Panc1 (cell line): ENCODE data around the gene RPF1. TPM values are rescaled to one million over a fixed set of nuclear protein-coding genes. Genes with fewer than 3 reads are reported as not detected.

Experiments
- ATAC-seq: fragments of 200-7000 bp; cut with Tn5 transposase; 2 replicates; pipeline ENCODE4 v1.9.1; 2020; ENCODE audit warnings: mild to moderate bottlenecking, moderate library complexity
- BruUV-seq: library from RNA; stranded (reverse); fragments of 400-500 nt; replicated peaks from 2 replicates; lab custom pipeline; 2021; lab: Mats Ljungman, UMichigan
- CTCF ChIA-PET: fragments of 300-600 bp; sonication (Branson Sonifier 250); formaldehyde crosslinking; loops from one replicate; lab custom pipeline; 2022; ENCODE audit warnings: antibody characterized with exemption; lab: Charles Lee
- POLR2A ChIA-PET: fragments of 300-600 bp; sonication (Branson Sonifier 250); formaldehyde crosslinking; loops from one replicate; lab custom pipeline; 2022; ENCODE audit warnings: antibody characterized with exemption; lab: Charles Lee
- DNase-seq: peaks from one replicate; pipeline ENCODE4 v3.0.0-alpha.2; 2010; ENCODE audit warnings: low read depth, low spot score
- H3K27ac ChIP-seq: 2 replicates; pipeline ENCODE4 v1.5.1; 2011; ENCODE audit warnings: mild to moderate bottlenecking, low read length, inconsistent platforms
- H3K27me3 ChIP-seq: fragments of 200-500 bp; sonication (Bioruptor generic); 2 replicates; pipeline ENCODE4 v1.6.0; 2014; ENCODE audit warnings: low read length, inconsistent platforms; ENCODE audit not compliant: control insufficient read depth, insufficient read depth
- H3K36me3 ChIP-seq: fragments of 200-500 bp; sonication (Bioruptor generic); 2 replicates; pipeline ENCODE4 v1.5.1; 2014; ENCODE audit warnings: inconsistent platforms, mild to moderate bottlenecking, low read length, moderate library complexity; ENCODE audit not compliant: control insufficient read depth, insufficient read depth
- H3K4me1 ChIP-seq: 2 replicates; pipeline ENCODE4 v1.5.1; 2011; ENCODE audit warnings: inconsistent platforms, mild to moderate bottlenecking, low read length, moderate library complexity; ENCODE audit not compliant: control insufficient read depth, insufficient read depth
- H3K4me3 ChIP-seq, 2 experiments: 2 replicates each; pipeline ENCODE4 v1.5.1; 2011 to 2012; ENCODE audit warnings: low read depth in 2 of 2, low read length in 2 of 2, mild to moderate bottlenecking in 2 of 2, inconsistent platforms in 1 of 2, moderate library complexity in 1 of 2
- H3K9me3 ChIP-seq: fragments of 200-500 bp; sonication (Bioruptor generic); 2 replicates; pipeline ENCODE4 v1.5.1; 2014; ENCODE audit warnings: low read depth, mild to moderate bottlenecking, inconsistent platforms, low read length, moderate library complexity; ENCODE audit not compliant: control insufficient read depth, insufficient read depth
- POLR2AphosphoS5 ChIP-seq: IDR thresholded peaks from 2 replicates; pipeline ENCODE4 v1.6.1; 2012; ENCODE audit warnings: mild to moderate bottlenecking, low read depth, low read length, moderate library complexity
- REST ChIP-seq, 2 experiments: IDR thresholded peaks; 2 replicates each; pipeline ENCODE4 v1.6.1; 2011 to 2012; ENCODE audit warnings: low read depth in 2 of 2, control low read depth in 1 of 2, low read length in 1 of 2, mild to moderate bottlenecking in 1 of 2, moderate library complexity in 1 of 2; ENCODE audit not compliant: insufficient read depth in 1 of 2
- SIN3A ChIP-seq: IDR thresholded peaks from 2 replicates; pipeline ENCODE4 v1.6.1; 2012; ENCODE audit warnings: low read depth, mild to moderate bottlenecking, low read length, moderate library complexity, borderline replicate concordance; ENCODE audit not compliant: insufficient read depth
- TCF7L2 ChIP-seq: IDR thresholded peaks from 2 replicates; pipeline ENCODE4 v1.6.1; 2011; ENCODE audit warnings: mild to moderate bottlenecking, low read depth, low read length, inconsistent platforms
- in situ Hi-C: cut with HindIII; loops from 2 replicates; pipeline ENCODE4 v1.10.0; 2016; ENCODE audit warnings: low sequenced_read_pairs, low pct_unique_long_range_greater_than_20kb
- intact Hi-C: fragments of 100-400 bp; cut with micrococcal nuclease; formaldehyde crosslinking; loops from one replicate; pipeline ENCODE4 v1.10.0; 2022; ENCODE audit not compliant: unreplicated experiment
- total RNA-seq: library from RNA; stranded (reverse); gene quantifications from one replicate; pipeline ENCODE4 v1.2.1, GENCODE V29; 2021; ENCODE audit not compliant: unreplicated experiment
- TF ChIP-seq, protein P1 (sequence below): fragments of 450-650 bp; IDR thresholded peaks from 2 replicates; pipeline ENCODE4 v1.5.1; 2017; ENCODE audit warnings: mild to moderate bottlenecking

RPF1 gene
- total RNA-seq, 1 experiment from 2014 or later = 73.0 TPM

DNA sequence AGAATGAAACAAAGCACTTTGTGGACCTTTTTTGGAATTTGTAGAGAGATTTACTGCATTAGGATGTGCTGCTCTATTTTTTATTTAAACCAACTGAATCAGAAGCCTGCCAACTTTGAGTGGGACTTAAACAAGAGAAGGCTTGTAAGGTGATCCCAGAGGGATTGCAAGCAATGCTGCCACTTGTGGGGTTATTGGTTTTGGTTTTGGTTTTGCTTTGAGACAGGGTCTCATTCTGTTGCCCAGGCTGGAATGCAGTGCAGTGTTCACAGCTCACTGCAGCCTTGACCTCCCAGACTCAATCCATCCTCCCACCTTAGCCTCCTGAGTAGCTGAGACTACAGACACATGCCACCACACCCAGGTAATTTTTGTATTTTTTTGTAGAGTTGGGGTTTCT lies 59.5 kb downstream of the RPF1 start:
- POLR2A ChIA-PET = no interaction called here

DNA sequence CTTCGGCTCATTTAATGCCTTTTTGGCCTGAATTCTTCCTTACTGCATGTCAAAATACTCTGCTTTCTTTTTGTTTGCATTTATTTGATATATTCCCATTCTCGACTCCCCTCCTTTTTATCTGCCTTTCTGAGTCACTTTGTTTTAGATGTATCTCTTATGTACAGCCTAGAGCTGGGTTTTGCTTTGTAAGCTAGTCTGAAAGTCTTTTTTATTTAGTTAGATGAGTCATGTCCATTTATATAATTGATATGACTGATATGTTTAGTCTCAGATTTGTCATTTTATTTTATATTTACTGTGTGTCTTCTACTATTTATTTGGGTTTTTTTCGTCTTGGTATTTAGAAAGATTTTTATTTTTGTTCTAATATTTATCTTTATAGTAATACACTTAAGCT lies 60.9 kb downstream of the RPF1 start:
- no peak; the same call in 1 of the 2 replicates for ATAC-seq

More for the DNA sequence above, 59.5 kb downstream of the RPF1 start:
- peaks cover 17% of the 10 kb centered on the region for H3K4me1 ChIP-seq
- no peak overlapping the region for H3K4me3 ChIP-seq
- ATAC-seq (no peak), DNase-seq (no peak)
- CTCF ChIA-PET = no interaction called here
- intact Hi-C loops (no loop called here), in situ Hi-C loops (no loop called here)
- no peaks in the 10 kb centered on the region for H3K9me3 ChIP-seq
- no peak overlapping the region for H3K27ac ChIP-seq
- BruUV-seq = no TSS peak
- no peak for TF ChIP-seq POLR2AphosphoS5
- TF ChIP-seq SIN3A = no peak
- TF ChIP-seq TCF7L2 = no peak
- TF ChIP-seq REST (IDR thresholded peaks at IDR 0.05; ENCODE audit: insufficient read depth in 1 of 2, low read depth in 2 of 2, low read length in 1 of 2) = no peak
- TF ChIP-seq, protein P1, sequence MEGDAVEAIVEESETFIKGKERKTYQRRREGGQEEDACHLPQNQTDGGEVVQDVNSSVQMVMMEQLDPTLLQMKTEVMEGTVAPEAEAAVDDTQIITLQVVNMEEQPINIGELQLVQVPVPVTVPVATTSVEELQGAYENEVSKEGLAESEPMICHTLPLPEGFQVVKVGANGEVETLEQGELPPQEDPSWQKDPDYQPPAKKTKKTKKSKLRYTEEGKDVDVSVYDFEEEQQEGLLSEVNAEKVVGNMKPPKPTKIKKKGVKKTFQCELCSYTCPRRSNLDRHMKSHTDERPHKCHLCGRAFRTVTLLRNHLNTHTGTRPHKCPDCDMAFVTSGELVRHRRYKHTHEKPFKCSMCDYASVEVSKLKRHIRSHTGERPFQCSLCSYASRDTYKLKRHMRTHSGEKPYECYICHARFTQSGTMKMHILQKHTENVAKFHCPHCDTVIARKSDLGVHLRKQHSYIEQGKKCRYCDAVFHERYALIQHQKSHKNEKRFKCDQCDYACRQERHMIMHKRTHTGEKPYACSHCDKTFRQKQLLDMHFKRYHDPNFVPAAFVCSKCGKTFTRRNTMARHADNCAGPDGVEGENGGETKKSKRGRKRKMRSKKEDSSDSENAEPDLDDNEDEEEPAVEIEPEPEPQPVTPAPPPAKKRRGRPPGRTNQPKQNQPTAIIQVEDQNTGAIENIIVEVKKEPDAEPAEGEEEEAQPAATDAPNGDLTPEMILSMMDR = no peak
- H3K27me3 ChIP-seq = no peaks in the 10 kb centered on the region
- H3K36me3 ChIP-seq = no peaks in the 10 kb centered on the region

More for the DNA sequence above, 60.9 kb downstream of the RPF1 start:
- BruUV-seq = no TSS peak
- Histone ChIP-seq H3K4me3 (no peak overlapping the region), H3K36me3 (no peaks in the 10 kb centered on the region), H3K9me3 (no peaks in the 10 kb centered on the region), H3K27ac (no peak overlapping the region; the same call in 1 of the 2 replicates), H3K27me3 (no peaks in the 10 kb centered on the region), H3K4me1 (peaks cover 17% of the 10 kb centered on the region)
- ChIA-PET POLR2A (interaction anchor here (1.1 kb wide), 1 partner anchor 33 kb away, joined by 4 read pairs; no protein-coding TSS in a partner anchor), CTCF (interaction anchor here (0.5 to 1.0 kb wide), 3 partner anchors 27 to 64 kb away, joined by 3 to 4 read pairs (median 3); no protein-coding TSS in a partner anchor)
- in situ Hi-C loops (no loop called here), intact Hi-C loops (no loop called here)
- no peak for DNase-seq
- TF ChIP-seq REST (IDR thresholded peaks at IDR 0.05; ENCODE audit: insufficient read depth in 1 of 2, low read depth in 2 of 2, low read length in 1 of 2) (no peak), TCF7L2 (no peak), POLR2AphosphoS5 (no peak), SIN3A (no peak)
- TF ChIP-seq, protein P1 = no peak
